HCT116 (cell line): ENCODE data around the gene SPON2. TPM values are rescaled to one million over a fixed set of nuclear protein-coding genes. Genes with fewer than 3 reads are reported as not detected.

ENCODE experiments used
- ATAC-seq: fragments of 200-7000 bp; cut with Tn5 transposase; 2 replicates; pipeline ENCODE4 v1.9.1; 2020; ENCODE audit warnings: mild to moderate bottlenecking, moderate library complexity
- BruUV-seq: library from RNA; stranded (reverse); fragments of 400-500 nt; replicated peaks from 2 replicates; lab custom pipeline; 2021; lab: Mats Ljungman, UMichigan
- CTCF ChIA-PET: fragments of 300-600 bp; sonication (Branson Sonifier 250); formaldehyde crosslinking; loops from one replicate; lab custom pipeline; 2021; ENCODE audit warnings: antibody characterized with exemption; lab: Charles Lee
- POLR2A ChIA-PET: fragments of 300-600, 350-600 bp; sonication (Branson Sonifier 250); formaldehyde crosslinking; loops from one replicate; lab custom pipeline; 2021; ENCODE audit warnings: antibody characterized with exemption; lab: Charles Lee
- RAD21 ChIA-PET, 2 experiments: fragments of 300-600 bp; sonication (Branson Sonifier 250); formaldehyde crosslinking; loops; one replicate each; lab custom pipeline; 2023; ENCODE audit warnings: low total read pairs in 2 of 2; ENCODE audit not compliant: uncharacterized antibody in 2 of 2, unreplicated experiment in 2 of 2, low non-redundant PET in 1 of 2; lab: Charles Lee
- DNase-seq: peaks from one replicate; pipeline ENCODE4 v3.0.0-alpha.2; 2010; ENCODE audit warnings: low read depth, low spot score
- H2AFZ ChIP-seq: fragments of 200-600 bp; shearing (Covaris generic), sonication (generic); 2 replicates; pipeline ENCODE4 v1.6.1; 2017; ENCODE audit warnings: low read depth, mixed run types, mixed read lengths, antibody characterized with exemption, low read length; ENCODE audit not compliant: poor library complexity, severe bottlenecking
- H3K27ac ChIP-seq: 2 replicates; pipeline ENCODE4 v1.5.1; 2012; ENCODE audit warnings: low read depth, low read length
- H3K27me3 ChIP-seq: fragments of 200-600 bp; sonication (generic); 2 replicates; pipeline ENCODE4 v1.6.1; 2016; ENCODE audit warnings: mixed run types, low read length, mixed read lengths; ENCODE audit not compliant: insufficient read depth
- H3K36me3 ChIP-seq, 2 experiments: fragments of 200-500 bp in 1 of 2; fragments of 200-600 bp in 1 of 2; sonication (Bioruptor generic) in 1 of 2; sonication (generic) in 1 of 2; 2 replicates each; pipeline versions ENCODE4 v1.5.1 to v1.6.1; 2014 to 2016; ENCODE audit warnings: low read length in 2 of 2, inconsistent platforms in 1 of 2, mixed read lengths in 1 of 2, mixed run types in 1 of 2; ENCODE audit not compliant: insufficient read depth in 2 of 2, control insufficient read depth in 1 of 2
- H3K4me1 ChIP-seq, 2 experiments: fragments of 200-600 bp in 1 of 2; sonication (generic) in 1 of 2; 2 replicates each; pipeline versions ENCODE4 v1.5.1 to v1.6.1; 2012 to 2017; ENCODE audit warnings: low read length in 2 of 2, inconsistent platforms in 1 of 2, mild to moderate bottlenecking in 1 of 2, mixed read lengths in 1 of 2, mixed run types in 1 of 2, moderate library complexity in 1 of 2; ENCODE audit not compliant: insufficient read depth in 2 of 2, control insufficient read depth in 1 of 2
- H3K4me2 ChIP-seq: fragments of 200-600 bp; sonication (generic); 2 replicates; pipeline ENCODE4 v1.6.1; 2017; ENCODE audit warnings: mixed run types, low read length, mixed read lengths
- H3K4me3 ChIP-seq, 2 experiments: fragments of 200-600 bp in 1 of 2; sonication (generic) in 1 of 2; replicated peaks in 1 of 2; 2 replicates each; pipeline ENCODE4 v1.5.1; 2011 to 2016; ENCODE audit warnings: low read length in 2 of 2, control low read depth in 1 of 2, low read depth in 1 of 2, mild to moderate bottlenecking in 1 of 2, mixed read lengths in 1 of 2, mixed run types in 1 of 2
- H3K79me2 ChIP-seq: fragments of 200-600 bp; sonication (generic); 2 replicates; pipeline ENCODE4 v1.6.1; 2017; ENCODE audit warnings: mild to moderate bottlenecking, mixed run types, low read length, moderate library complexity, mixed read lengths; ENCODE audit not compliant: insufficient read depth
- H3K9ac ChIP-seq: fragments of 200-600 bp; sonication (generic); 2 replicates; pipeline ENCODE4 v1.6.1; 2016; ENCODE audit warnings: low read length, mixed read lengths
- H3K9me2 ChIP-seq: fragments of 200-600 bp; sonication (generic), shearing (Covaris generic); 2 replicates; pipeline ENCODE4 v1.6.1; 2017; ENCODE audit warnings: mixed run types, mild to moderate bottlenecking, moderate library complexity; ENCODE audit not compliant: insufficient read depth
- H3K9me3 ChIP-seq, 2 experiments: fragments of 200-500 bp in 1 of 2; fragments of 200-600 bp in 1 of 2; sonication (Bioruptor generic) in 1 of 2; sonication (generic) in 1 of 2; 2 replicates each; pipeline ENCODE4 v1.6.1; 2014 to 2017; ENCODE audit warnings: low read length in 2 of 2, mixed read lengths in 2 of 2, inconsistent platforms in 1 of 2, low read depth in 1 of 2, mild to moderate bottlenecking in 1 of 2, mixed run types in 1 of 2, moderate library complexity in 1 of 2; ENCODE audit not compliant: control insufficient read depth in 1 of 2, insufficient read depth in 1 of 2
- H4K20me1 ChIP-seq: fragments of 200-600 bp; sonication (generic), shearing (Covaris generic); 2 replicates; pipeline ENCODE4 v1.6.1; 2017; ENCODE audit warnings: mixed run types, mild to moderate bottlenecking, moderate library complexity; ENCODE audit not compliant: insufficient read depth
- CEBPB ChIP-seq: IDR thresholded peaks from 2 replicates; pipeline ENCODE4 v1.6.1; 2012; ENCODE audit warnings: low read depth
- CTCF ChIP-seq, 3 experiments: fragments of 200-600 bp in 1 of 3; sonication (generic) in 1 of 3; IDR thresholded peaks in 2 of 3; conservative IDR thresholded peaks in 1 of 3; 2 replicates each; pipeline ENCODE4 v1.5.1; 2012 to 2017; ENCODE audit warnings: low read depth in 2 of 3, low read length in 2 of 3, antibody characterized with exemption in 1 of 3, borderline replicate concordance in 1 of 3, control low read depth in 1 of 3, mild to moderate bottlenecking in 1 of 3, mixed read lengths in 1 of 3, mixed run types in 1 of 3, moderate library complexity in 1 of 3; ENCODE audit not compliant: insufficient read depth in 1 of 3
- RAD21 ChIP-seq: IDR thresholded peaks from 2 replicates; pipeline ENCODE4 v1.6.1; 2012; ENCODE audit warnings: low read depth, mild to moderate bottlenecking
- ZBTB33 ChIP-seq: IDR thresholded peaks from 2 replicates; pipeline ENCODE4 v1.6.1; 2011; ENCODE audit warnings: mild to moderate bottlenecking, low read length, moderate library complexity; ENCODE audit not compliant: insufficient replicate concordance; ENCODE audit errors: extremely low read depth
- ZFX ChIP-seq: fragments of 450-650 bp; IDR thresholded peaks from 2 replicates; pipeline ENCODE4 v1.6.1; 2017
- intact Hi-C: fragments of 100-400 bp; cut with micrococcal nuclease; formaldehyde crosslinking; loops from 2 replicates; pipeline ENCODE4 v1.10.0; 2022
- total RNA-seq: library from RNA; stranded (reverse); gene quantifications from one replicate; pipeline ENCODE4 v1.2.1, GENCODE V29; 2021; ENCODE audit not compliant: unreplicated experiment
- TF ChIP-seq, protein P1 (sequence below): IDR thresholded peaks from 2 replicates; pipeline ENCODE4 v1.6.1; 2012; ENCODE audit warnings: low read depth

Gene SPON2
- total RNA-seq, 1 experiment from 2014 or later, result 1.5 TPM

GRCh38 chr4:1168191-1169101 lies 3.9 kb downstream of the SPON2 start:
- peak overlapping the region; percentile 72 to 73 for H3K4me3 ChIP-seq

DNA sequence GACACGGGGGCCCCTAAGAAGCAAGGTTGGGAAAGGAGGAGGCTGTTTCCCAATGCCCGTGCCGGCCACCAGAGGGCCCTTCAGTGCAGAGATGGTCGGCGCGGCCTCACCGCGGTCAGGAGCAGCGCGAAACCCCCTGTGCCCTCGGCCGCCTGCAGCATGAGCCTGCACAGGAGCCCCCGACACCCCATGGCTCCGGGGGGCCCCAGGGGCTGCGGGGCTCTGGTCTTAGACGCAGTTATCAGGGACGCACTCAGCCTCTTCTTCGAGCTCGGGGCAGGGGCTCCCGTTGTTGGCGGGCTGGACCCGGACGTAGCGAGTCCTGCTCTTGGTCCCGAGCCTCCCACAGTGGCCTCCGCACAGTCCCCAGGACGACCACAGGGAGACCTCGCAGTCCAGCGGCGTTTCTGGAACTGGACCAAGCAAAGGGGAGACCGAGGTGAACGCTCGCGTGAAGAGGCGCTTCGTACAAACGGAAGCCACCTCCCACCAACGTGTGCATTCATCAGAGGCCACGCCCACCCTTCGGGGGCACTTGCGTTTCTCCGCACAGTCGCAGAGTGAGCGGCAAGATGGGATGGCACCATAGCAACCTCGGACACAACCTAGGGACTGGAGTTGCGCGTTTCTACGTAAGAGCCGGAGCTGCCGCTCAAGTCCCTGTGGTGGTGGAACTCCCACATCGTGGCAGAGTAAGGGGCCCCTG lies 5.0 kb downstream of the SPON2 start:
- H4K20me1 ChIP-seq, result no peaks in the 10 kb centered on the region
- CTCF ChIA-PET, result interaction anchor here (0.9 to 1.0 kb wide), 2 partner anchors 11 to 101 kb away, joined by 3 read pairs; no protein-coding TSS in a partner anchor
- peak overlapping the region; percentile 96 for H3K27ac ChIP-seq
- H3K4me3 ChIP-seq, result peak overlapping the region; percentile 72 to 73
- peak; percentile 94 for DNase-seq
- intact Hi-C loops, result no loop called here
- H3K4me2 ChIP-seq, result peak overlapping the region; percentile 97
- H3K36me3 ChIP-seq, result no peaks in the 10 kb centered on the region
- H2AFZ ChIP-seq, result peak overlapping the region; percentile 95
- RAD21 ChIA-PET, result no interaction called here
- peaks cover 3 to 16% of the 10 kb centered on the region in 2 experiments; a peak in 3 of 4 replicates for H3K4me1 ChIP-seq
- H3K27me3 ChIP-seq, result no peaks in the 10 kb centered on the region
- peak overlapping the region; percentile 89 for H3K9ac ChIP-seq
- no peaks in the 10 kb centered on the region for H3K9me3 ChIP-seq
- POLR2A ChIA-PET, result interaction anchor here (0.7 to 1.9 kb wide), 2 partner anchors 10 to 12 kb away, joined by 4 read pairs; no protein-coding TSS in a partner anchor
- BruUV-seq, result TSS peak; percentile 87
- H3K79me2 ChIP-seq, result no peaks in the 10 kb centered on the region
- peak; percentile 94 for ATAC-seq
- H3K9me2 ChIP-seq, result no peaks in the 10 kb centered on the region
- TF ChIP-seq, protein P1, sequence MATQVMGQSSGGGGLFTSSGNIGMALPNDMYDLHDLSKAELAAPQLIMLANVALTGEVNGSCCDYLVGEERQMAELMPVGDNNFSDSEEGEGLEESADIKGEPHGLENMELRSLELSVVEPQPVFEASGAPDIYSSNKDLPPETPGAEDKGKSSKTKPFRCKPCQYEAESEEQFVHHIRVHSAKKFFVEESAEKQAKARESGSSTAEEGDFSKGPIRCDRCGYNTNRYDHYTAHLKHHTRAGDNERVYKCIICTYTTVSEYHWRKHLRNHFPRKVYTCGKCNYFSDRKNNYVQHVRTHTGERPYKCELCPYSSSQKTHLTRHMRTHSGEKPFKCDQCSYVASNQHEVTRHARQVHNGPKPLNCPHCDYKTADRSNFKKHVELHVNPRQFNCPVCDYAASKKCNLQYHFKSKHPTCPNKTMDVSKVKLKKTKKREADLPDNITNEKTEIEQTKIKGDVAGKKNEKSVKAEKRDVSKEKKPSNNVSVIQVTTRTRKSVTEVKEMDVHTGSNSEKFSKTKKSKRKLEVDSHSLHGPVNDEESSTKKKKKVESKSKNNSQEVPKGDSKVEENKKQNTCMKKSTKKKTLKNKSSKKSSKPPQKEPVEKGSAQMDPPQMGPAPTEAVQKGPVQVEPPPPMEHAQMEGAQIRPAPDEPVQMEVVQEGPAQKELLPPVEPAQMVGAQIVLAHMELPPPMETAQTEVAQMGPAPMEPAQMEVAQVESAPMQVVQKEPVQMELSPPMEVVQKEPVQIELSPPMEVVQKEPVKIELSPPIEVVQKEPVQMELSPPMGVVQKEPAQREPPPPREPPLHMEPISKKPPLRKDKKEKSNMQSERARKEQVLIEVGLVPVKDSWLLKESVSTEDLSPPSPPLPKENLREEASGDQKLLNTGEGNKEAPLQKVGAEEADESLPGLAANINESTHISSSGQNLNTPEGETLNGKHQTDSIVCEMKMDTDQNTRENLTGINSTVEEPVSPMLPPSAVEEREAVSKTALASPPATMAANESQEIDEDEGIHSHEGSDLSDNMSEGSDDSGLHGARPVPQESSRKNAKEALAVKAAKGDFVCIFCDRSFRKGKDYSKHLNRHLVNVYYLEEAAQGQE, result no peak
- peak; percentile 39; the same call in 1 of the 2 replicates for TF ChIP-seq ZFX
- TF ChIP-seq RAD21, result peak; percentile 74
- peak; percentile 76 to 91 (median 85) for TF ChIP-seq CTCF (IDR thresholded peaks at IDR 0.05 in 2 of 3, conservative IDR thresholded peaks at IDR 0.05 in 1 of 3; ENCODE audit: borderline replicate concordance in 1 of 3, insufficient read depth in 1 of 3, low read depth in 2 of 3, low read length in 2 of 3)
- peak; percentile 78 for TF ChIP-seq ZBTB33

More at GRCh38 chr4:1168191-1169101, 3.9 kb downstream of the SPON2 start:
- Histone ChIP-seq H4K20me1 (no peaks in the 10 kb centered on the region), H3K9ac (peak overlapping the region; percentile 89), H3K9me3 (no peaks in the 10 kb centered on the region), H3K4me2 (peak overlapping the region; percentile 97), H3K36me3 (no peaks in the 10 kb centered on the region), H3K27me3 (no peaks in the 10 kb centered on the region), H3K9me2 (no peaks in the 10 kb centered on the region), H3K4me1 (peaks cover 3 to 16% of the 10 kb centered on the region in 2 experiments; a peak in 3 of 4 replicates), H3K27ac (no peak overlapping the region; the same call in 1 of the 2 replicates), H2AFZ (no peak overlapping the region), H3K79me2 (no peaks in the 10 kb centered on the region)
- ATAC-seq (no peak), DNase-seq (no peak)
- RAD21 ChIA-PET, result no interaction called here
- CTCF ChIA-PET, result interaction anchor here (1.0 kb wide), 1 partner anchor 12 kb away, joined by 3 read pairs; no protein-coding TSS in a partner anchor
- intact Hi-C loops, result no loop called here
- TF ChIP-seq CEBPB, result no peak
- TSS peak; percentile 87 for BruUV-seq
- POLR2A ChIA-PET, result interaction anchor here (0.7 to 1.9 kb wide), 2 partner anchors 9 to 11 kb away, joined by 4 read pairs; no protein-coding TSS in a partner anchor
